ENCODE data around the gene MED4. TPM values are rescaled to one million over a fixed set of nuclear protein-coding genes. Genes with fewer than 3 reads are reported as not detected.

MED4 gene
- total RNA-seq, 1 experiment from 2014 or later, result 26.5 TPM

GRCh38 chr13:48126944-48127830 lies 32.3 kb upstream of the MED4 start:
- POLR2A ChIA-PET, result no interaction called here
- peak overlapping the region; percentile 13; the same call in 1 of the 2 replicates for H3K27ac ChIP-seq (ENCODE audit: low read length)

GRCh38 chr13:48125794-48126228 lies 30.9 kb upstream of the MED4 start:
- no peak overlapping the region; the same call in 1 of the 2 replicates for H3K27ac ChIP-seq (ENCODE audit: low read length)
- no peak overlapping the region for H3K4me3 ChIP-seq (ENCODE audit: low read depth in 2 of 2, low read length in 2 of 2)
- no peaks in the 10 kb centered on the region for H3K9me3 ChIP-seq (ENCODE audit: control insufficient read depth, insufficient read depth, low read depth, low read length)
- DNase-seq (ENCODE audit: low read depth, low spot score), result no peak
- in situ Hi-C loops (cut with HindIII; ENCODE audit: low pct_unique_long_range_greater_than_20kb, low sequenced_read_pairs) (no loop called here), intact Hi-C loops (cut with micrococcal nuclease; ENCODE audit: unreplicated experiment) (loop anchor here (5.0 kb wide), 2 partner anchors 106 to 456 kb away; partner anchors contain the start of gene ITM2B)
- ChIA-PET CTCF (interaction anchor here (1.2 kb wide), 1 partner anchor 107 kb away, joined by 3 read pairs; the partner anchor contains the start of gene ITM2B), POLR2A (no interaction called here)
- no TSS peak for BruUV-seq (replicated peaks)
- no peak for ATAC-seq
- no peaks in the 10 kb centered on the region for H3K27me3 ChIP-seq (ENCODE audit: control insufficient read depth, insufficient read depth, low read length)
- TF ChIP-seq SIN3A (IDR thresholded peaks at IDR 0.05; ENCODE audit: borderline replicate concordance, insufficient read depth, low read depth, low read length) (no peak), CTCF (IDR thresholded peaks at IDR 0.05) (no peak), POLR2AphosphoS5 (IDR thresholded peaks at IDR 0.05; ENCODE audit: low read depth, low read length) (no peak), TCF7L2 (IDR thresholded peaks at IDR 0.05; ENCODE audit: low read depth, low read length) (no peak)
- TF ChIP-seq, protein P1, sequence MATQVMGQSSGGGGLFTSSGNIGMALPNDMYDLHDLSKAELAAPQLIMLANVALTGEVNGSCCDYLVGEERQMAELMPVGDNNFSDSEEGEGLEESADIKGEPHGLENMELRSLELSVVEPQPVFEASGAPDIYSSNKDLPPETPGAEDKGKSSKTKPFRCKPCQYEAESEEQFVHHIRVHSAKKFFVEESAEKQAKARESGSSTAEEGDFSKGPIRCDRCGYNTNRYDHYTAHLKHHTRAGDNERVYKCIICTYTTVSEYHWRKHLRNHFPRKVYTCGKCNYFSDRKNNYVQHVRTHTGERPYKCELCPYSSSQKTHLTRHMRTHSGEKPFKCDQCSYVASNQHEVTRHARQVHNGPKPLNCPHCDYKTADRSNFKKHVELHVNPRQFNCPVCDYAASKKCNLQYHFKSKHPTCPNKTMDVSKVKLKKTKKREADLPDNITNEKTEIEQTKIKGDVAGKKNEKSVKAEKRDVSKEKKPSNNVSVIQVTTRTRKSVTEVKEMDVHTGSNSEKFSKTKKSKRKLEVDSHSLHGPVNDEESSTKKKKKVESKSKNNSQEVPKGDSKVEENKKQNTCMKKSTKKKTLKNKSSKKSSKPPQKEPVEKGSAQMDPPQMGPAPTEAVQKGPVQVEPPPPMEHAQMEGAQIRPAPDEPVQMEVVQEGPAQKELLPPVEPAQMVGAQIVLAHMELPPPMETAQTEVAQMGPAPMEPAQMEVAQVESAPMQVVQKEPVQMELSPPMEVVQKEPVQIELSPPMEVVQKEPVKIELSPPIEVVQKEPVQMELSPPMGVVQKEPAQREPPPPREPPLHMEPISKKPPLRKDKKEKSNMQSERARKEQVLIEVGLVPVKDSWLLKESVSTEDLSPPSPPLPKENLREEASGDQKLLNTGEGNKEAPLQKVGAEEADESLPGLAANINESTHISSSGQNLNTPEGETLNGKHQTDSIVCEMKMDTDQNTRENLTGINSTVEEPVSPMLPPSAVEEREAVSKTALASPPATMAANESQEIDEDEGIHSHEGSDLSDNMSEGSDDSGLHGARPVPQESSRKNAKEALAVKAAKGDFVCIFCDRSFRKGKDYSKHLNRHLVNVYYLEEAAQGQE (IDR thresholded peaks at IDR 0.05; ENCODE audit: insufficient read depth in 1 of 2, low read depth in 2 of 2, low read length in 1 of 2), result no peak
- no peaks in the 10 kb centered on the region for H3K36me3 ChIP-seq (ENCODE audit: control insufficient read depth, insufficient read depth, low read length)
- H3K4me1 ChIP-seq (ENCODE audit: control insufficient read depth, insufficient read depth, low read length), result no peaks in the 10 kb centered on the region

More at GRCh38 chr13:48126944-48127830, 32.3 kb upstream of the MED4 start:
- H3K4me1 ChIP-seq (ENCODE audit: control insufficient read depth, insufficient read depth, low read length), result no peaks in the 10 kb centered on the region
- in situ Hi-C loops (cut with HindIII; ENCODE audit: low pct_unique_long_range_greater_than_20kb, low sequenced_read_pairs) (no loop called here), intact Hi-C loops (cut with micrococcal nuclease; ENCODE audit: unreplicated experiment) (loop anchor here (5.0 kb wide), 2 partner anchors 105 to 455 kb away; partner anchors contain the start of gene ITM2B)
- DNase-seq (ENCODE audit: low read depth, low spot score) (peak; percentile 42), ATAC-seq (peak; percentile 70; the same call in 1 of the 2 replicates)
- TF ChIP-seq SIN3A (IDR thresholded peaks at IDR 0.05; ENCODE audit: borderline replicate concordance, insufficient read depth, low read depth, low read length), result no peak
- TF ChIP-seq TCF7L2 (IDR thresholded peaks at IDR 0.05; ENCODE audit: low read depth, low read length), result no peak
- peak; percentile 75 for TF ChIP-seq CTCF (IDR thresholded peaks at IDR 0.05)
- TF ChIP-seq, protein P1 (IDR thresholded peaks at IDR 0.05; ENCODE audit: insufficient read depth in 1 of 2, low read depth in 2 of 2, low read length in 1 of 2), result no peak
- TF ChIP-seq POLR2AphosphoS5 (IDR thresholded peaks at IDR 0.05; ENCODE audit: low read depth, low read length), result no peak
- no TSS peak for BruUV-seq (replicated peaks)
- H3K36me3 ChIP-seq (ENCODE audit: control insufficient read depth, insufficient read depth, low read length), result no peaks in the 10 kb centered on the region
- H3K4me3 ChIP-seq (ENCODE audit: low read depth in 2 of 2, low read length in 2 of 2), result no peak overlapping the region
- no peaks in the 10 kb centered on the region for H3K9me3 ChIP-seq (ENCODE audit: control insufficient read depth, insufficient read depth, low read depth, low read length)
- no peaks in the 10 kb centered on the region for H3K27me3 ChIP-seq (ENCODE audit: control insufficient read depth, insufficient read depth, low read length)
- CTCF ChIA-PET, result interaction anchor here (0.5 to 1.2 kb wide), 2 partner anchors 32 to 105 kb away, joined by 3 to 6 read pairs; partner anchors contain the start of gene ITM2B

Measured in Panc1 (cell line).